H1 (cell line): ENCODE data around the gene MMP11. TPM values are rescaled to one million over a fixed set of nuclear protein-coding genes. Genes with fewer than 3 reads are reported as not detected.

Experiments used
- CTCF ChIA-PET: fragments of 300-600 bp; sonication (Branson Sonifier 250); formaldehyde crosslinking; loops from one replicate; lab custom pipeline; 2021; ENCODE audit not compliant: partially characterized antibody; lab: Charles Lee
- POLR2A ChIA-PET: fragments of 300-600 bp; sonication (Branson Sonifier 250); formaldehyde crosslinking; loops from one replicate; lab custom pipeline; 2021; ENCODE audit warnings: inconsistent platforms; ENCODE audit not compliant: partially characterized antibody; lab: Charles Lee
- DNase-seq, 2 experiments: peaks; one replicate each; pipeline versions ENCODE4 v3.0.0 to v3.0.0-alpha.2; 2010 to 2022; ENCODE audit warnings: low spot score in 2 of 2, low read depth in 1 of 2, mixed read lengths in 1 of 2
- FAIRE-seq: peaks from 2 replicates; lab custom pipeline; 2011; peaks lifted over from hg19 to GRCh38; lab: Jason Lieb, UNC
- H2AFZ ChIP-seq: 2 replicates; pipeline ENCODE4 v1.8.1; 2012; ENCODE audit warnings: low read length, inconsistent platforms
- H2AK5ac ChIP-seq: 2 replicates; pipeline ENCODE4 v1.6.1; 2013; ENCODE audit warnings: low read depth, low read length
- H2BK120ac ChIP-seq: replicated peaks from 2 replicates; pipeline ENCODE3; 2013; ENCODE audit warnings: low read depth, low read length, inconsistent platforms
- H2BK12ac ChIP-seq: 2 replicates; pipeline ENCODE4 v1.6.1; 2013; ENCODE audit warnings: low read depth, low read length
- H2BK15ac ChIP-seq: 2 replicates; pipeline ENCODE4 v1.6.1; 2013; ENCODE audit warnings: low read length
- H2BK20ac ChIP-seq: 2 replicates; pipeline ENCODE4 v1.6.1; 2013; ENCODE audit warnings: low read length
- H2BK5ac ChIP-seq: 2 replicates; pipeline ENCODE4 v1.6.1; 2013; ENCODE audit warnings: low read depth, low read length
- H3K14ac ChIP-seq: 2 replicates; pipeline ENCODE4 v1.6.1; 2013; ENCODE audit warnings: inconsistent platforms; ENCODE audit not compliant: insufficient read length
- H3K18ac ChIP-seq: 2 replicates; pipeline ENCODE4 v1.6.1; 2013; ENCODE audit warnings: low read length; ENCODE audit errors: extremely low read depth
- H3K23ac ChIP-seq: 2 replicates; pipeline ENCODE4 v1.6.1; 2013; ENCODE audit warnings: inconsistent platforms; ENCODE audit not compliant: insufficient read length
- H3K23me2 ChIP-seq: 2 replicates; pipeline ENCODE4 v1.6.1; 2013; ENCODE audit warnings: low read depth, low read length
- H3K27ac ChIP-seq: 2 replicates; pipeline ENCODE4 v1.6.1; 2011; ENCODE audit warnings: low read depth, low read length, inconsistent platforms
- H3K27me3 ChIP-seq, 4 experiments: replicated peaks in 1 of 4; 1 replicate in 1 of 4; 2 replicates in 3 of 4; pipeline versions ENCODE4 v1.6.1 to v1.8.1; 2011 to 2013; ENCODE audit warnings: low read length in 3 of 4, mild to moderate bottlenecking in 3 of 4, inconsistent platforms in 2 of 4, mixed read lengths in 2 of 4, moderate library complexity in 1 of 4; ENCODE audit not compliant: control insufficient read depth in 3 of 4, insufficient read depth in 3 of 4; ENCODE audit errors: extremely low read depth in 1 of 4
- H3K36me3 ChIP-seq, 4 experiments: 2 replicates each; pipeline versions ENCODE4 v1.6.1 to v1.8.1; 2011 to 2013; ENCODE audit warnings: mild to moderate bottlenecking in 4 of 4, low read length in 3 of 4, moderate library complexity in 2 of 4, control low read depth in 1 of 4, inconsistent platforms in 1 of 4; ENCODE audit not compliant: insufficient read depth in 4 of 4, control insufficient read depth in 2 of 4
- H3K4ac ChIP-seq: replicated peaks from 2 replicates; pipeline ENCODE3; 2013; ENCODE audit warnings: low read length, low read depth, mixed read lengths, inconsistent platforms; ENCODE audit not compliant: insufficient read length
- H3K4me1 ChIP-seq, 4 experiments: replicated peaks in 1 of 4; 1 replicate in 1 of 4; 2 replicates in 3 of 4; pipeline versions ENCODE4 v1.6.1 to v1.8.1; 2011 to 2013; ENCODE audit warnings: low read length in 3 of 4, inconsistent platforms in 2 of 4, mixed read lengths in 1 of 4; ENCODE audit not compliant: insufficient read depth in 4 of 4, control insufficient read depth in 3 of 4
- H3K4me2 ChIP-seq, 2 experiments: 2 replicates each; pipeline versions ENCODE4 v1.6.1 to v1.8.1; 2011 to 2013; ENCODE audit warnings: low read depth in 2 of 2, low read length in 2 of 2, control low read depth in 1 of 2, inconsistent platforms in 1 of 2, mild to moderate bottlenecking in 1 of 2; ENCODE audit not compliant: insufficient read depth in 1 of 2
- H3K4me3 ChIP-seq, 4 experiments: fragments of 200-600, 300-600 bp in 1 of 4; sonication (generic), shearing (Covaris generic), sonication (Bioruptor Twin) in 1 of 4; 2 replicates each; pipeline versions ENCODE4 v1.5.1 to v1.8.1; 2011 to 2016; ENCODE audit warnings: low read length in 4 of 4, low read depth in 3 of 4, control low read depth in 2 of 4, inconsistent platforms in 2 of 4, mild to moderate bottlenecking in 2 of 4, mixed read lengths in 1 of 4, moderate library complexity in 1 of 4; ENCODE audit not compliant: insufficient read depth in 2 of 4; ENCODE audit errors: extremely low read depth in 1 of 4
- H3K56ac ChIP-seq: replicated peaks from 2 replicates; pipeline ENCODE3; 2013; ENCODE audit warnings: low read depth, mild to moderate bottlenecking, mixed read lengths, low read length, inconsistent platforms; ENCODE audit not compliant: insufficient read length
- H3K79me1 ChIP-seq: 2 replicates; pipeline ENCODE4 v1.6.1; 2013; ENCODE audit warnings: low read depth, low read length, control low read depth
- H3K79me2 ChIP-seq, 2 experiments: 2 replicates each; pipeline versions ENCODE4 v1.6.1 to v1.8.1; 2012 to 2013; ENCODE audit warnings: low read length in 2 of 2, mild to moderate bottlenecking in 2 of 2, inconsistent platforms in 1 of 2; ENCODE audit not compliant: insufficient read depth in 2 of 2, control insufficient read depth in 1 of 2
- H3K9ac ChIP-seq, 4 experiments: replicated peaks in 1 of 4; 1 replicate in 1 of 4; 2 replicates in 3 of 4; pipeline versions ENCODE4 v1.6.1 to v1.8.1; 2011 to 2013; ENCODE audit warnings: low read depth in 3 of 4, low read length in 3 of 4, control low read depth in 2 of 4, mild to moderate bottlenecking in 2 of 4, moderate library complexity in 2 of 4, inconsistent platforms in 1 of 4; ENCODE audit errors: extremely low read depth in 1 of 4
- H3K9me3 ChIP-seq, 2 experiments: 2 replicates each; pipeline versions ENCODE4 v1.6.1 to v1.8.1; 2012 to 2013; ENCODE audit warnings: mild to moderate bottlenecking in 2 of 2, moderate library complexity in 2 of 2, control low read depth in 1 of 2, inconsistent platforms in 1 of 2, low read depth in 1 of 2, low read length in 1 of 2, mixed read lengths in 1 of 2; ENCODE audit not compliant: insufficient read depth in 2 of 2
- H4K20me1 ChIP-seq, 2 experiments: replicated peaks in 1 of 2; 2 replicates each; pipeline versions ENCODE3 to v1.8.1; 2011 to 2013; ENCODE audit warnings: inconsistent platforms in 2 of 2, low read length in 2 of 2, mild to moderate bottlenecking in 1 of 2; ENCODE audit not compliant: insufficient read depth in 2 of 2, control insufficient read depth in 1 of 2
- H4K5ac ChIP-seq: 2 replicates; pipeline ENCODE4 v1.6.1; 2013; ENCODE audit warnings: low read length, low read depth, mixed read lengths, inconsistent platforms; ENCODE audit not compliant: insufficient read length
- H4K8ac ChIP-seq: 2 replicates; pipeline ENCODE4 v1.8.0; 2013; ENCODE audit warnings: mild to moderate bottlenecking, moderate library complexity, low read length, inconsistent platforms; ENCODE audit not compliant: insufficient read depth; ENCODE audit errors: extremely low read depth
- H4K91ac ChIP-seq: replicated peaks from 2 replicates; pipeline ENCODE3; 2013; ENCODE audit warnings: low read length, mixed read lengths, inconsistent platforms; ENCODE audit not compliant: insufficient read length
- BACH1 ChIP-seq: IDR thresholded peaks from 2 replicates; pipeline ENCODE4 v1.6.1; 2012; ENCODE audit warnings: low read length, improper control_type of control experiment
- BCL11A ChIP-seq, 2 experiments: IDR thresholded peaks; one replicate each; pipeline ENCODE4 v1.6.1; 2011; ENCODE audit warnings: low read depth in 2 of 2, low read length in 2 of 2, mild to moderate bottlenecking in 2 of 2
- CHD2 ChIP-seq: IDR thresholded peaks from 2 replicates; pipeline ENCODE4 v1.6.1; 2012; ENCODE audit warnings: low read length, improper control_type of control experiment
- EGR1 ChIP-seq: IDR thresholded peaks from 2 replicates; pipeline ENCODE4 v1.6.1; 2011; ENCODE audit warnings: low read depth, low read length, borderline replicate concordance
- GTF2F1 ChIP-seq: IDR thresholded peaks from 2 replicates; pipeline ENCODE4 v1.6.1; 2012; ENCODE audit warnings: low read depth, low read length, improper control_type of control experiment, borderline replicate concordance
- KDM4A ChIP-seq: IDR thresholded peaks from one replicate; pipeline ENCODE4 v1.7.1; 2012; ENCODE audit warnings: low read depth, mild to moderate bottlenecking, moderate library complexity, low read length, inconsistent platforms; ENCODE audit not compliant: severe bottlenecking
- POLR2A ChIP-seq, 2 experiments: IDR thresholded peaks; 1 replicate in 1 of 2; 2 replicates in 1 of 2; pipeline ENCODE4 v1.6.1; 2011; ENCODE audit warnings: low read depth in 2 of 2, low read length in 2 of 2, mild to moderate bottlenecking in 2 of 2; ENCODE audit errors: control extremely low read depth in 1 of 2
- RFX5 ChIP-seq: IDR thresholded peaks from 2 replicates; pipeline ENCODE4 v1.6.1; 2011; ENCODE audit warnings: low read depth, low read length, improper control_type of control experiment, borderline replicate concordance
- TAF1 ChIP-seq: IDR thresholded peaks from 2 replicates; pipeline ENCODE4 v1.6.1; 2011; ENCODE audit warnings: mild to moderate bottlenecking, low read depth, low read length
- TAF7 ChIP-seq: optimal IDR thresholded peaks from 2 replicates; pipeline ENCODE3; 2011; ENCODE audit warnings: low read depth, mild to moderate bottlenecking, inconsistent platforms, low read length, moderate library complexity, borderline replicate concordance
- TEAD4 ChIP-seq: IDR thresholded peaks from 2 replicates; pipeline ENCODE4 v1.6.1; 2012; ENCODE audit warnings: low read depth, low read length, inconsistent platforms, mixed read lengths
- WGBS, 2 experiments: shearing (Covaris generic) in 1 of 2; methylation state at CpG; one replicate each; pipeline versions ENCODE4 v1.1.6 to v1.1.7; 2013 to 2015; ENCODE audit warnings: low lambda C conversion rate in 2 of 2, mixed read lengths in 2 of 2, inconsistent platforms in 1 of 2, low coverage in 1 of 2, missing lambda C conversion rate in 1 of 2; ENCODE audit not compliant: insufficient replicate concordance in 2 of 2, insufficient coverage in 1 of 2, insufficient read length in 1 of 2; ENCODE audit errors: extremely low coverage in 1 of 2, missing lambda C conversion rate in 1 of 2; 5-methylcytosine and 5-hydroxymethylcytosine counted together
- polyA plus RNA-seq, 7 experiments: library from polyadenylated mRNA; depleted of rRNA in 3 of 7; stranded (reverse) in 5 of 7; unstranded in 2 of 7; fragments of >200 nt in 5 of 7; fragments of 200-250 nt in 2 of 7; gene quantifications; 1 replicate in 5 of 7; 2 replicates in 1 of 7; 4 replicates in 1 of 7; pipeline versions ENCODE4 v1.2.1 to v1.2.3, GENCODE V29; 2011 to 2013; ENCODE audit warnings: missing spikeins in 2 of 7, mixed read lengths in 2 of 7
- total RNA-seq: library from RNA; stranded (reverse); fragmentation: NEBNext Ultra II Directional; extraction: Animal tissue kit (Norgen Biotek cat#: 25700); gene quantifications from 2 replicates; pipeline ENCODE4 v1.2.1, GENCODE V29; 2021
- TF ChIP-seq, protein P1 (sequence below), 3 experiments: IDR thresholded peaks; 1 replicate in 2 of 3; 2 replicates in 1 of 3; pipeline versions ENCODE4 v1.5.1 to v1.6.1; 2011; ENCODE audit warnings: low read length in 3 of 3, mild to moderate bottlenecking in 3 of 3, inconsistent platforms in 2 of 3, low read depth in 1 of 3, moderate library complexity in 1 of 3; ENCODE audit not compliant: insufficient read depth in 1 of 3; ENCODE audit errors: control extremely low read depth in 1 of 3

MMP11 gene
- total and polyA plus RNA-seq, 2 of the 8 experiments (the other 6 are each of a cell fraction or from before 2014, with no cell fraction given): 10.2 to 18.3 TPM

DNA sequence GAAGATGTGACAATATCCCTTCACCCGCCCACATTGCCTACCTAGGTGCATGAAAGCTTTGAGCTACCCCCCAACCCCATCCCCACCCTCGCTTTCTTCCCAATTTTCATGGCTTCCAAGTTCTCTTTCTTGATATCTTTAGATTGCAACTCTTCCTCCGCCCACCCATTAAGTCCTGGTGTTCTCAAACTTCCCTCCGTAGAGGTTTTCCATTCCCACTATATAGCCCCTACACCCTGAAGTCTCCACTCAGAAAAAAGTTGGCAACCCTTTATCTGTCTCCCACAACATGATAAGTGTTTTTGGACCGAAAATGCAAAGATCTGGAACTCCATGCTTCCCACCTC is 22.3 kb upstream of the MMP11 start:
- Histone ChIP-seq H3K9me3 (no peaks in the 10 kb centered on the region), H3K4me3 (peak overlapping the region; percentile 59 to 83 (median 78)), H3K4ac (no peak overlapping the region), H3K56ac (no peak overlapping the region), H3K4me2 (peak overlapping the region; percentile 74 to 95), H3K79me1 (no peaks in the 10 kb centered on the region), H3K14ac (no peak overlapping the region), H3K9ac (peak overlapping the region in 3 of 4 experiments; percentile 38 to 62 (median 49); a peak in 3 of 7 replicates), H3K27ac (no peak overlapping the region), H3K36me3 (no peaks in the 10 kb centered on the region), H3K27me3 (no peaks in the 10 kb centered on the region), H2BK120ac (no peak overlapping the region), H3K23me2 (peaks cover 11% of the 10 kb centered on the region; the same call in 1 of the 2 replicates), H3K4me1 (peaks cover 0 to 6% (median 2%) of the 10 kb centered on the region in 4 experiments; a peak in 3 of 7 replicates), H2AK5ac (no peak overlapping the region), H4K91ac (no peak overlapping the region), H3K79me2 (no peaks in the 10 kb centered on the region), H2AFZ (peak overlapping the region; percentile 78; the same call in 1 of the 2 replicates), H4K5ac (no peak overlapping the region), H3K18ac (no peak overlapping the region), H2BK20ac (no peak overlapping the region), H4K8ac (no peak overlapping the region), H2BK12ac (no peak overlapping the region), H2BK5ac (no peak overlapping the region), H2BK15ac (no peak overlapping the region), H3K23ac (no peak overlapping the region), H4K20me1 (no peaks in the 10 kb centered on the region)
- DNase-seq (no peak), FAIRE-seq (no peak)
- ChIA-PET POLR2A (interaction anchor here (0.9 to 2.3 kb wide), 5 partner anchors 13 to 99 kb away, joined by 3 to 8 read pairs (median 3); partner anchors contain the start of gene CHCHD10), CTCF (interaction anchor here (0.5 to 1.7 kb wide), 2 partner anchors 18 to 26 kb away, joined by 3 to 5 read pairs; partner anchors contain the start of gene CHCHD10)
- 51% methylated on average over 5 of the region's 5 CpGs; no CpG with 5 or more reads in 1 of the 2 experiments for WGBS, 2 experiments
- TF ChIP-seq TAF7: no peak
- TF ChIP-seq TAF1: no peak
- no peak for TF ChIP-seq CHD2
- TF ChIP-seq BACH1: no peak
- no peak for TF ChIP-seq GTF2F1
- TF ChIP-seq EGR1: no peak
- no peak for TF ChIP-seq RFX5
- TF ChIP-seq, protein P1, sequence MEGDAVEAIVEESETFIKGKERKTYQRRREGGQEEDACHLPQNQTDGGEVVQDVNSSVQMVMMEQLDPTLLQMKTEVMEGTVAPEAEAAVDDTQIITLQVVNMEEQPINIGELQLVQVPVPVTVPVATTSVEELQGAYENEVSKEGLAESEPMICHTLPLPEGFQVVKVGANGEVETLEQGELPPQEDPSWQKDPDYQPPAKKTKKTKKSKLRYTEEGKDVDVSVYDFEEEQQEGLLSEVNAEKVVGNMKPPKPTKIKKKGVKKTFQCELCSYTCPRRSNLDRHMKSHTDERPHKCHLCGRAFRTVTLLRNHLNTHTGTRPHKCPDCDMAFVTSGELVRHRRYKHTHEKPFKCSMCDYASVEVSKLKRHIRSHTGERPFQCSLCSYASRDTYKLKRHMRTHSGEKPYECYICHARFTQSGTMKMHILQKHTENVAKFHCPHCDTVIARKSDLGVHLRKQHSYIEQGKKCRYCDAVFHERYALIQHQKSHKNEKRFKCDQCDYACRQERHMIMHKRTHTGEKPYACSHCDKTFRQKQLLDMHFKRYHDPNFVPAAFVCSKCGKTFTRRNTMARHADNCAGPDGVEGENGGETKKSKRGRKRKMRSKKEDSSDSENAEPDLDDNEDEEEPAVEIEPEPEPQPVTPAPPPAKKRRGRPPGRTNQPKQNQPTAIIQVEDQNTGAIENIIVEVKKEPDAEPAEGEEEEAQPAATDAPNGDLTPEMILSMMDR (IDR thresholded peaks at IDR 0.05; ENCODE audit: control extremely low read depth in 1 of 3, insufficient read depth in 1 of 3, low read depth in 1 of 3, low read length in 3 of 3): no peak
- TF ChIP-seq POLR2A (IDR thresholded peaks at IDR 0.05; ENCODE audit: control extremely low read depth in 1 of 2, low read depth in 2 of 2, low read length in 2 of 2): no peak
- no peak for TF ChIP-seq TEAD4
- no peak for TF ChIP-seq BCL11A (IDR thresholded peaks at IDR 0.05; ENCODE audit: low read depth in 2 of 2, low read length in 2 of 2)
- TF ChIP-seq KDM4A: no peak
